K562 (cell line): Measurements from ENCODE around the gene TMCC2. TPM values are rescaled to one million over a fixed set of nuclear protein-coding genes. Genes with fewer than 3 reads are reported as not detected.
A peak's percentile ranks its signal among the peaks of the same experiment; 100 is the strongest.

Experiments used
- ATAC-seq: fragments of 200-7000 bp; cut with Tn5 transposase; 3 replicates; pipeline ENCODE4 v1.9.1; 2020; ENCODE audit warnings: moderate library complexity
- BruUV-seq: library from RNA; stranded (reverse); fragments of 400-500 nt; replicated peaks from 2 replicates; lab custom pipeline; 2021; lab: Mats Ljungman, UMichigan
- CTCF ChIA-PET: fragments of 300-600 bp; formaldehyde crosslinking; extraction: SDS; loops from one replicate; lab custom pipeline; 2021; ENCODE audit warnings: low intra/inter-chr PET ratio; lab: Yijun Ruan, JAX
- POLR2A ChIA-PET: fragments of 300-600, 350-650 bp; sonication (Branson Sonifier 250); formaldehyde crosslinking; extraction: SDS; loops from one replicate; lab custom pipeline; 2021; ENCODE audit warnings: antibody characterized with exemption, inconsistent platforms; lab: Yijun Ruan, JAX
- DNase-seq, 4 experiments: peaks; one replicate each; pipeline versions ENCODE4 v3.0.0 to v3.0.0-alpha.2; 2011 to 2018; ENCODE audit warnings: low spot score in 3 of 4, mixed read lengths in 3 of 4; ENCODE audit errors: extremely low read depth in 1 of 4
- FAIRE-seq: peaks from 2 replicates; lab custom pipeline; 2011; peaks lifted over from hg19 to GRCh38; lab: Jason Lieb, UNC
- H2AFZ ChIP-seq: 2 replicates; pipeline ENCODE4 v1.6.0; 2011; ENCODE audit warnings: low read depth, low read length, control low read depth, inconsistent platforms
- H3K27ac ChIP-seq: fragments of 200-600 bp; 3 replicates; pipeline ENCODE4 v1.8.0; 2011; ENCODE audit warnings: low read depth, mild to moderate bottlenecking, control low read depth, inconsistent platforms, low read length, moderate library complexity, mixed read lengths; ENCODE audit errors: extremely low read depth
- H3K27me3 ChIP-seq, 2 experiments: fragments of 300-600 bp in 1 of 2; 2 replicates in 1 of 2; 3 replicates in 1 of 2; pipeline versions ENCODE4 v1.6.0 to v1.8.0; 2011; ENCODE audit warnings: inconsistent platforms in 2 of 2, low read length in 2 of 2, mild to moderate bottlenecking in 1 of 2, mixed read lengths in 1 of 2, moderate library complexity in 1 of 2; ENCODE audit not compliant: control insufficient read depth in 2 of 2, insufficient read depth in 2 of 2
- H3K36me3 ChIP-seq: fragments of 300-600 bp; 3 replicates; pipeline ENCODE4 v1.8.0; 2011; ENCODE audit warnings: mild to moderate bottlenecking, low read length, inconsistent platforms; ENCODE audit not compliant: control insufficient read depth, insufficient read depth
- H3K4me1 ChIP-seq, 2 experiments: fragments of 200-600 bp in 1 of 2; replicated peaks in 1 of 2; 2 replicates in 1 of 2; 3 replicates in 1 of 2; pipeline versions ENCODE4 v1.5.1 to v1.8.0; 2011; ENCODE audit warnings: inconsistent platforms in 2 of 2, low read length in 2 of 2, mild to moderate bottlenecking in 1 of 2, mixed read lengths in 1 of 2, moderate library complexity in 1 of 2; ENCODE audit not compliant: control insufficient read depth in 2 of 2, insufficient read depth in 2 of 2
- H3K4me2 ChIP-seq: 2 replicates; pipeline ENCODE4 v1.6.1; 2011; ENCODE audit warnings: low read length, control low read depth, inconsistent platforms, mixed read lengths; ENCODE audit not compliant: insufficient read depth
- H3K4me3 ChIP-seq: fragments of 200-600 bp; sonication (generic), shearing (Covaris generic); 2 replicates; pipeline ENCODE4 v1.5.1; 2016; ENCODE audit warnings: control low read depth, inconsistent platforms
- H3K79me2 ChIP-seq: fragments of 200-600 bp; 3 replicates; pipeline ENCODE4 v1.8.0; 2011; ENCODE audit warnings: low read length, inconsistent platforms; ENCODE audit not compliant: control insufficient read depth, insufficient read depth
- H3K9ac ChIP-seq, 2 experiments: 2 replicates each; pipeline versions ENCODE4 v1.6.0 to v1.6.1; 2011; ENCODE audit warnings: low read depth in 2 of 2, low read length in 2 of 2, control low read depth in 1 of 2, inconsistent platforms in 1 of 2, mild to moderate bottlenecking in 1 of 2, mixed read lengths in 1 of 2; ENCODE audit not compliant: insufficient read depth in 1 of 2
- H3K9me1 ChIP-seq: one replicate; pipeline ENCODE4 v1.6.0; 2011; ENCODE audit warnings: inconsistent platforms, mild to moderate bottlenecking, low read length, moderate library complexity; ENCODE audit not compliant: control insufficient read depth, insufficient read depth
- H3K9me3 ChIP-seq: replicated peaks from 2 replicates; pipeline ENCODE4 v1.5.1; 2011; ENCODE audit warnings: low read depth, low read length, inconsistent platforms; ENCODE audit not compliant: control insufficient read depth, insufficient read depth
- H4K20me1 ChIP-seq: replicated peaks from 2 replicates; pipeline ENCODE4 v1.6.1; 2011; ENCODE audit warnings: low read length, inconsistent platforms, mixed read lengths; ENCODE audit not compliant: control insufficient read depth, insufficient read depth
- CTBP1 ChIP-seq: fragments of 450-650 bp; IDR thresholded peaks from 2 replicates; pipeline ENCODE4 v1.6.1; 2016; ENCODE audit warnings: borderline replicate concordance
- ESRRB ChIP-seq: fragments of 250-450 bp; sonication (Bioruptor Pico); IDR thresholded peaks from 2 replicates; pipeline ENCODE4 v1.5.0; 2020; ENCODE audit warnings: mild to moderate bottlenecking, moderate library complexity, borderline replicate concordance
- HDAC3 ChIP-seq: fragments of 450-650 bp; IDR thresholded peaks from 2 replicates; pipeline ENCODE4 v1.6.1; 2018; ENCODE audit warnings: borderline replicate concordance, mild to moderate bottlenecking, moderate library complexity; ENCODE audit not compliant: partially characterized antibody
- HIVEP1 ChIP-seq: fragments of 250-450 bp; sonication (Bioruptor Pico); IDR thresholded peaks from 2 replicates; pipeline ENCODE4 v1.4.0; 2020; ENCODE audit warnings: mild to moderate bottlenecking
- KDM2B ChIP-seq: fragments of 250-450 bp; sonication (Bioruptor Pico); IDR thresholded peaks from 2 replicates; pipeline ENCODE4 v1.8.0; 2021; ENCODE audit warnings: mild to moderate bottlenecking, moderate library complexity
- LEF1 ChIP-seq: fragments of 450-650 bp; IDR thresholded peaks from 2 replicates; pipeline ENCODE4 v1.6.1; 2016; ENCODE audit warnings: mild to moderate bottlenecking
- PTTG1 ChIP-seq: fragments of 450-650 bp; IDR thresholded peaks from 2 replicates; pipeline ENCODE4 v1.6.1; 2016; ENCODE audit warnings: low read depth, mild to moderate bottlenecking, missing genetic modification characterization, missing compliant biosample characterization
- RB1 ChIP-seq: fragments of 450-650 bp; IDR thresholded peaks from 2 replicates; pipeline ENCODE4 v1.6.1; 2017; ENCODE audit warnings: low read depth, mild to moderate bottlenecking
- SOX6 ChIP-seq: fragments of 450-650 bp; IDR thresholded peaks from 2 replicates; pipeline ENCODE4 v1.6.1; 2014; ENCODE audit warnings: mild to moderate bottlenecking
- SPI1 ChIP-seq: IDR thresholded peaks from 2 replicates; pipeline ENCODE4 v1.6.1; 2011; ENCODE audit warnings: low read depth, low read length, control low read depth, borderline replicate concordance
- ZNF212 ChIP-seq: fragments of 450-650 bp; formaldehyde crosslinking; IDR thresholded peaks from 2 replicates; pipeline ENCODE4 v1.4.0; 2020; ENCODE audit warnings: mild to moderate bottlenecking
- ZNF79 ChIP-seq: fragments of 250-450 bp; sonication (Bioruptor Pico); IDR thresholded peaks from 2 replicates; pipeline ENCODE4 v1.4.0; 2020; ENCODE audit warnings: low read depth, mild to moderate bottlenecking, moderate library complexity
- WGBS: fragments of 100-300 bp; shearing (Covaris generic); methylation state at CpG from one replicate; pipeline ENCODE4 v1.1.6; 2016; ENCODE audit warnings: low coverage, mixed read lengths; ENCODE audit not compliant: insufficient coverage; ENCODE audit errors: missing lambda C conversion rate; 5-methylcytosine and 5-hydroxymethylcytosine counted together
- in situ Hi-C: fragments of 300-500 bp; cut with MboI; formaldehyde crosslinking; loops from 4 replicates; pipeline ENCODE4 v1.15.0; 2018; ENCODE audit warnings: inconsistent platforms, mixed read lengths
- intact Hi-C: fragments of 100-400 bp; cut with micrococcal nuclease; formaldehyde crosslinking; loops from 2 replicates; pipeline ENCODE4 v1.14.2; 2022
- polyA plus RNA-seq, 8 experiments: library from polyadenylated mRNA; depleted of rRNA in 4 of 8; stranded (reverse) in 5 of 8; unstranded in 3 of 8; fragments of >200 nt; fragmentation: Nextera tagmentation in 2 of 8; fragmentation: Illumina TruSeq in 1 of 8; extraction: Ambion mirVana in 2 of 8; extraction: Trizol in 1 of 8; gene quantifications; 2 replicates each; pipeline versions ENCODE4 v1.2.1 to v1.2.3, GENCODE V29; 2011 to 2014; ENCODE audit warnings: inconsistent platforms in 1 of 8, missing spikeins in 1 of 8
- total RNA-seq, 7 experiments: library from RNA; depleted of rRNA in 6 of 7; stranded (reverse); fragments of >200 nt in 6 of 7; fragmentation: Illumina TruSeq in 2 of 7; extraction: Trizol in 2 of 7; gene quantifications; 2 replicates each; pipeline versions ENCODE4 v1.2.1 to v1.2.3, GENCODE V29; 2011 to 2021; ENCODE audit warnings: low replicate concordance in 1 of 7

TMCC2 gene
- total and polyA plus RNA-seq, 9 of the 15 experiments (the other 6 are each of a cell fraction or from before 2014, with no cell fraction given): 0.06 to 1.8 (median 0.98) TPM

GRCh38 chr1:205199090-205199930, 28.4 kb upstream of the TMCC2 start:
- H2AFZ ChIP-seq: no peak overlapping the region
- no peaks in the 10 kb centered on the region for H3K27me3 ChIP-seq
- BruUV-seq: no TSS peak
- CTCF ChIA-PET: interaction anchor here (0.8 kb wide), 1 partner anchor 211 kb away, joined by 4 read pairs; no protein-coding TSS in a partner anchor
- WGBS: 49% methylated on average over 9 of the region's 9 CpGs
- no peak overlapping the region for H3K9ac ChIP-seq
- no peaks in the 10 kb centered on the region for H3K36me3 ChIP-seq
- peaks cover 32% of the 10 kb centered on the region for H3K79me2 ChIP-seq
- in situ Hi-C loops (no loop called here), intact Hi-C loops (loop anchor here (5.0 kb wide), 2 partner anchors 57 to 77 kb away; partner anchors contain the start of gene RBBP5)
- DNase-seq (peak in 2 of 4 experiments; percentile 46 to 66), FAIRE-seq (peak; percentile 6), ATAC-seq (peak; percentile 88)
- H3K4me1 ChIP-seq: peaks cover 0 to 14% of the 10 kb centered on the region in 2 experiments; a peak in 4 of 5 replicates
- H4K20me1 ChIP-seq: no peaks in the 10 kb centered on the region; the same call in 1 of the 2 replicates
- POLR2A ChIA-PET: interaction anchor here (0.5 to 2.6 kb wide), 16 partner anchors 8 to 744 kb away, joined by 3 to 14 read pairs (median 3); partner anchors contain the start of genes RBBP5 and SLC26A9
- H3K27ac ChIP-seq: no peak overlapping the region
- H3K9me1 ChIP-seq: no peaks in the 10 kb centered on the region
- H3K9me3 ChIP-seq: no peaks in the 10 kb centered on the region
- H3K4me3 ChIP-seq: no peak overlapping the region
- no peak overlapping the region for H3K4me2 ChIP-seq
- no peak for TF ChIP-seq HIVEP1 (CRISPR knock-in tag)
- TF ChIP-seq ZNF212: no peak
- TF ChIP-seq RB1: no peak
- TF ChIP-seq PTTG1: no peak
- TF ChIP-seq HDAC3: no peak
- no peak for TF ChIP-seq LEF1
- 0 out of 2 replicates have a peak, but pooled peaks have one; percentile 16 for TF ChIP-seq CTBP1
- no peak for TF ChIP-seq KDM2B (CRISPR knock-in tag)
- no peak for TF ChIP-seq SPI1
- TF ChIP-seq ZNF79: no peak
- no peak for TF ChIP-seq ESRRB (CRISPR knock-in tag)
- TF ChIP-seq SOX6: no peak
